Measurements from ENCODE around the gene PHLDA3. TPM values are rescaled to one million over a fixed set of nuclear protein-coding genes. Genes with fewer than 3 reads are reported as not detected.
"Not testable (repeated sequence)": the region's sequence is repeated elsewhere in the genome, so short reads cannot be mapped to it uniquely, and the experiment has no call there.

Gene PHLDA3
- total RNA-seq, 1 donor from 2014 or later: 87.5 TPM

DNA sequence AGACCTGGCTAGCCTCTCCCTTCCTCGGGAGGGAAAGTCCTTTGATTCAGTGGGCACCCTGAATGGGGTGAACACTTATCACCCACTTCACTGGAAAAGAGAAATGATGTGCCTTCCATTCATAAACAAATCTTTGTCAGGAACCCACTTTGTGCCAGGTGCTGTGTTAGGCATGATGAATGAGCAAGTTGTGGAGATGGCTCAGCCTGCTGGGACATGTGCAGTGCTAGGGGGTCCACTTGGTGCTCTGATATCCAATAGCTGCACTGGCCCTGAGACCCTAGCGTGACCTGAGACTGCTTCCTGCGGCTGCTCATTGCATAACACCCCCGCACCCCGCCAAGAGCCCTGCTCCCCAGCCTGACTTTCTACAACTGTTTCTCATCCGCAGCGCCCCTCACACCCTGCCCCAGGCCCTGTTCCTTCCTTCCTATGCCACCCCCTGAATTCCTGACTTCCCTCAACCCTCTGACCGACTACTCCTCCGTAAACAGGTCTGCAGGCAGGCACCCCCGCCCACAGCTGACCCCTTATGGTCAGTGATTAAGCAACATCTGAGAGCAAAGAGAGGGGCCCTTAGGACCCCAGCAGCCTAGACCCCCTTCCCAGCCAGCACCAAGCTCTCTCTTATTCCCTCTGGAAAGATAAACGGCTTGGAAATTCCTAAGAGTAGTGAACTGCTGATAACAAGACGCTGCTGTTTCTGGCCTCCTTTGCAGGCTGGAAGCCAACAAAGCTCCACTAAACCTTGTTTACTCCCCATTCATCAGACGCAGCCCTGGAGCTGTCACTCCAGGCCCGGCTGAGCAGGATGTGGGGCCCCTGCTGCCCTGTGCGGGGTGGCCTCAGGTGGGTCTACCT lies 25.0 kb upstream of the PHLDA3 start:
- H3K4me1 Mint-ChIP-seq: peaks cover 72% of the 10 kb centered on the region
- TF ChIP-seq, protein P1, sequence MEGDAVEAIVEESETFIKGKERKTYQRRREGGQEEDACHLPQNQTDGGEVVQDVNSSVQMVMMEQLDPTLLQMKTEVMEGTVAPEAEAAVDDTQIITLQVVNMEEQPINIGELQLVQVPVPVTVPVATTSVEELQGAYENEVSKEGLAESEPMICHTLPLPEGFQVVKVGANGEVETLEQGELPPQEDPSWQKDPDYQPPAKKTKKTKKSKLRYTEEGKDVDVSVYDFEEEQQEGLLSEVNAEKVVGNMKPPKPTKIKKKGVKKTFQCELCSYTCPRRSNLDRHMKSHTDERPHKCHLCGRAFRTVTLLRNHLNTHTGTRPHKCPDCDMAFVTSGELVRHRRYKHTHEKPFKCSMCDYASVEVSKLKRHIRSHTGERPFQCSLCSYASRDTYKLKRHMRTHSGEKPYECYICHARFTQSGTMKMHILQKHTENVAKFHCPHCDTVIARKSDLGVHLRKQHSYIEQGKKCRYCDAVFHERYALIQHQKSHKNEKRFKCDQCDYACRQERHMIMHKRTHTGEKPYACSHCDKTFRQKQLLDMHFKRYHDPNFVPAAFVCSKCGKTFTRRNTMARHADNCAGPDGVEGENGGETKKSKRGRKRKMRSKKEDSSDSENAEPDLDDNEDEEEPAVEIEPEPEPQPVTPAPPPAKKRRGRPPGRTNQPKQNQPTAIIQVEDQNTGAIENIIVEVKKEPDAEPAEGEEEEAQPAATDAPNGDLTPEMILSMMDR (IDR thresholded peaks at IDR 0.05; ENCODE audit: unreplicated experiment): no peak
- peak overlapping the region; percentile 52 for H3K4me3 Mint-ChIP-seq
- peaks cover 5% of the 10 kb centered on the region for H3K9me3 Mint-ChIP-seq
- H3K36me3 Mint-ChIP-seq: peaks cover 6% of the 10 kb centered on the region
- DNase-seq (ENCODE audit: low spot score in 2 of 2, unreplicated experiment in 2 of 2): peak; percentile 59 to 69
- no peaks in the 10 kb centered on the region for H3K27me3 Mint-ChIP-seq (ENCODE audit: low read depth)
- peak overlapping the region; percentile 100 for H3K27ac Mint-ChIP-seq

DNA sequence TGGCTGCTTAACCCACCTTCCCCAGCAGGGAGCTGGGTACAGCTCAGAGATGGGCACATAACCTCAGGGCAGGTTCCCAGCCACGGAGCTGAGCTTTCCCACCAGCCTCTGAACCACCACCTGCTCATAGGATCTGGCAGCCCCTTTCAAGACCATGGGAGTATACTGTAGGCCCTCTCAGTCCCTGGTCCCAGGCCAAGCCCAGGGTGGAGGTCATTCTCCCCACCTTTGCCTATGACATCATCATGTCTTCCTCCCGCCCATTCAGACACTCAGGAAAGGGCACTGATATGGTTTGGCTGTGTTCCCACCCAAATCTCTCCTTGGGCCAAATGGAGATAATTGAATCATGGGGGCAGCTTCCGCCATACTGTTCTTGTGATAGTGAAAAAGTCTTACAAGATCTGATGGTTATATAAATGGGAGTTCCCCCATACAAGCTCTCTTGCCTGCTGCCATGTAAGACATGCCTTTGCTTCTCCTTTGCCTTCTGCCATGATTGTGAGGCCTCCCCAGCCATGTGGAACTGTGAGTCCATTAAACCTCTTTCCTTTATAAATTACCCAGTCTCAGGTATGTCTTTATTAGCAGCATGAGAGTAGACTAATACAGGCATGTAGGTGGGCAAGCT lies 24.2 kb upstream of the PHLDA3 start:
- H3K4me3 Mint-ChIP-seq; H3K27me3 Mint-ChIP-seq (ENCODE audit: low read depth); H3K36me3 Mint-ChIP-seq; H3K9me3 Mint-ChIP-seq; DNase-seq (ENCODE audit: low spot score in 2 of 2, unreplicated experiment in 2 of 2): not testable (repeated sequence)
- Mint-ChIP-seq H3K4me1 (peaks cover 78% of the 10 kb centered on the region), H3K27ac (peak overlapping the region; percentile 100)

DNA sequence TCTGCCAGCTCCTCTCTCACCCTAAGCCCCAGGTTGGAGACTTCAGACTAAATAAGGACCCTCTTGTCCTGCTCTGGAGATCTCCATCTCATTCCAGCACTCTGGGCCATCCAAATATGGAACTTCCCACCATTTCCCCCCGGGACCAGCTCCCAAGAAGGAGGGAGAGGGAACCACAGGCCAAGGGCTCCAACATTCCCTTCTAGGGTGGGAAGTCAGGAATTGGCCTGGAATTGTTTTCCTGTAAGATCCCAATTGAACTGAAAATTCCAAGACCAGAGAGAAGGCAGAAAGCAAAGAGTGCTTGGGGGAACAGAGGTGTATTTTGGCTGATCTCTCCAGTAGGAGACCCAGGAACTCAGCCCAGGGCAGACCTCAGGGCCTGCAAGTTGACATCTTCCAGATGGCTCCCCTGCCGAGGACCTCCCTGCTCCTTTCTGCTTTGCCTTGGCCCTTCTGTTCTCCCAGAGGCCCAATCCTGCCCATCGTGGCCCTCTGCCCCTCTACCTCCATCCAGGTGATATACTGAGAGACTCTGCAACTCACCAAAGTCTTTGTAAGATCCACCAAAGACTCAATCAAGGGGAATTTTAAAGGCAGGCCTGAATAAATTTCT lies 23.0 kb upstream of the PHLDA3 start:
- Mint-ChIP-seq H3K36me3 (peaks cover 6% of the 10 kb centered on the region), H3K27ac (peak overlapping the region; percentile 92), H3K4me1 (peaks cover 81% of the 10 kb centered on the region), H3K27me3 (ENCODE audit: low read depth) (no peaks in the 10 kb centered on the region), H3K4me3 (no peak overlapping the region), H3K9me3 (peaks cover 5% of the 10 kb centered on the region)
- TF ChIP-seq, protein P1 (IDR thresholded peaks at IDR 0.05; ENCODE audit: unreplicated experiment): no peak
- no peak for DNase-seq (ENCODE audit: low spot score in 2 of 2, unreplicated experiment in 2 of 2)

DNA sequence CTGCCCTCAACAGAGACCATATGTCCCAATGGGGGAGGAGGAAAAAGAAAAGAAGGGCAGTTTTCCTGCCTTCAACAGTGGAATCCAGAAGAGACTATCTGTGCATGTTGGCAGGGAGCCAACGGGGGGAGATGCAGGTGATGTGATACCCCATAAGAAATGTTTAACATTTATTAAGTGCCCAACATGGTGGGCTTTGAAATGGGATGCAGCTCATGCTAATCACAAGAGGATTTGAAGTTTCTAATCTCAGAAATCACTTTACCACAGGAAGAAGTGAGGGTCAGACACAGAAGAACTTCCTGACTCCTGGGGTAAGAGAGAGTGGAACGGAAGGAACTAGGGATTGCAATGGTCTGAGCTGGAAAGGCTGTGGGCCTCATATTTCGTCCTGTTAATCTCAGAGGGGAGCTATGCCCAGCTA lies 21.7 kb upstream of the PHLDA3 start:
- Mint-ChIP-seq H3K9me3 (peaks cover 5% of the 10 kb centered on the region), H3K27ac (peak overlapping the region; percentile 91), H3K4me3 (no peak overlapping the region), H3K4me1 (peaks cover 78% of the 10 kb centered on the region), H3K36me3 (peaks cover 6% of the 10 kb centered on the region), H3K27me3 (ENCODE audit: low read depth) (no peaks in the 10 kb centered on the region)
- TF ChIP-seq, protein P1 (IDR thresholded peaks at IDR 0.05; ENCODE audit: unreplicated experiment): no peak
- DNase-seq (ENCODE audit: low spot score in 2 of 2, unreplicated experiment in 2 of 2): no peak

DNA sequence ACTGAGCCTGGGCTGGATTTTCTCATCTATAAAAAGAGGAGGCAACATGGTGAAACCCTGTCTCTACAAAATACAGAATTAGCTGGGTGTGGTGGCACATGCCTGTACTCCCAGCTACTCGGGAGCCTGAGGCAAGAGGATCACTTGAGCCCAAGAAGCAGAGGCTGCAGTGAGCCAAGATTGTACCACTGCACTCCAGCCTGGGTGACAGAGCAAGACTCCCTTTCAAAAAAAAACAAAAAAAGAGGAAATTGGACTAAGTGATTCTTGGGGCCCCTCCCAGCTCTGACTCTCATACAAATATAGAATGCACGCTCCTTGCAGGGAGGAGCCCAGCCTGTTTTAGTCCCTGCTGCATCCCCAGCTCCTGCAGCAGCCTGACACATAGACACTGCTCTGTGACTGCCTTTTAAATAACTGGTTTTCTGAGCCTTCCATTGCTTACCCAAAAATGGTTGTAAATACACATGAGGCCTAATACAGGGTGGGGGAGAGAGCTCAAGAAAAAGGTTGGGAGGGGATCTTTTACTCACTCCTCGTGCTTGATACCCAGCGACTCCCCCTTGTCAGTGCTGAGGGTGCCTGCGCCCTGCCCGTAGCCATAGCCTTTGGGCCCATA lies 20.8 kb upstream of the PHLDA3 start:
- Mint-ChIP-seq H3K9me3 (peaks cover 5% of the 10 kb centered on the region), H3K4me3 (no peak overlapping the region), H3K27ac (peak overlapping the region; percentile 91), H3K36me3 (peaks cover 6% of the 10 kb centered on the region), H3K27me3 (ENCODE audit: low read depth) (no peaks in the 10 kb centered on the region), H3K4me1 (peaks cover 71% of the 10 kb centered on the region)
- DNase-seq (ENCODE audit: low spot score in 2 of 2, unreplicated experiment in 2 of 2): no peak
- TF ChIP-seq, protein P1 (IDR thresholded peaks at IDR 0.05; ENCODE audit: unreplicated experiment): no peak
